Activated CD4-positive, alpha-beta T cell treated with anti-CD3 and anti-CD28 coated beads, Interleukin-2, amount 10 ng/mL, durations not matched to agents 7 days and 5 days (primary cell): Measurements from ENCODE around the gene PRPF40B. TPM values are rescaled to one million over a fixed set of nuclear protein-coding genes. Genes with fewer than 3 reads are reported as not detected.
"Not testable (repeated sequence)": the region's sequence is repeated elsewhere in the genome, so short reads cannot be mapped to it uniquely, and the experiment has no call there.

Experiments used
- CTCF ChIA-PET: fragments of 350-600 bp; sonication (Branson Sonifier 250); formaldehyde crosslinking; loops from one replicate; lab custom pipeline; 2021; ENCODE audit warnings: antibody characterized with exemption; lab: Charles Lee
- POLR2A ChIA-PET: fragments of 350-600 bp; sonication (Branson Sonifier 250); formaldehyde crosslinking; loops from one replicate; lab custom pipeline; 2021; ENCODE audit warnings: antibody characterized with exemption; lab: Charles Lee
- DNase-seq: peaks from one replicate; pipeline ENCODE4 v3.0.0-alpha.2; 2020
- H3K27ac Mint-ChIP-seq: one replicate; pipeline ENCODE4 v1.8.0; 2021; ENCODE audit warnings: mild to moderate bottlenecking, moderate library complexity, mixed read lengths
- H3K27me3 Mint-ChIP-seq: one replicate; pipeline ENCODE4 v1.8.0; 2021; ENCODE audit warnings: mixed read lengths
- H3K36me3 Mint-ChIP-seq: one replicate; pipeline ENCODE4 v1.8.0; 2021; ENCODE audit warnings: low read depth, mixed read lengths
- H3K4me1 Mint-ChIP-seq: one replicate; pipeline ENCODE4 v1.8.0; 2021; ENCODE audit warnings: mixed read lengths
- H3K4me3 Mint-ChIP-seq: one replicate; pipeline ENCODE4 v1.8.0; 2021; ENCODE audit warnings: mild to moderate bottlenecking, moderate library complexity, mixed read lengths
- H3K9me3 Mint-ChIP-seq: one replicate; pipeline ENCODE4 v1.8.0; 2021; ENCODE audit warnings: mixed read lengths
- total RNA-seq, 2 experiments: library from RNA; stranded (reverse); gene quantifications; one replicate each; pipeline ENCODE4 v1.2.3, GENCODE V29; 2021

PRPF40B gene
- total RNA-seq, 2 experiments from 2014 or later = 11.6 to 11.7 TPM

GRCh38 chr12:49588281-49588680, 35.1 kb upstream of the PRPF40B start:
- Mint-ChIP-seq H3K9me3 (peaks cover 2% of the 10 kb centered on the region), H3K4me1 (no peaks in the 10 kb centered on the region), H3K27me3 (no peaks in the 10 kb centered on the region), H3K27ac (peak overlapping the region; percentile 19), H3K4me3 (no peak overlapping the region), H3K36me3 (peaks cover 5% of the 10 kb centered on the region)
- ChIA-PET CTCF (interaction anchor here (0.6 to 1.2 kb wide), 3 partner anchors 12 to 81 kb away, joined by 3 to 4 read pairs (median 4); no protein-coding TSS in a partner anchor), POLR2A (no interaction called here)
- DNase-seq = no peak

GRCh38 chr12:49588721-49589516, 34.4 kb upstream of the PRPF40B start:
- H3K27ac Mint-ChIP-seq = peak overlapping the region; percentile 19

GRCh38 chr12:49598527-49598926, 24.8 kb upstream of the PRPF40B start:
- H3K9me3 Mint-ChIP-seq = no peaks in the 10 kb centered on the region
- no peak for DNase-seq
- H3K36me3 Mint-ChIP-seq = no peaks in the 10 kb centered on the region
- ChIA-PET CTCF (no interaction called here), POLR2A (no interaction called here)
- no peaks in the 10 kb centered on the region for H3K27me3 Mint-ChIP-seq
- H3K4me3 Mint-ChIP-seq = no peak overlapping the region
- H3K27ac Mint-ChIP-seq = no peak overlapping the region
- no peaks in the 10 kb centered on the region for H3K4me1 Mint-ChIP-seq

More at GRCh38 chr12:49588721-49589516, 34.4 kb upstream of the PRPF40B start:
- H3K36me3 Mint-ChIP-seq = peaks cover 5% of the 10 kb centered on the region
- no peaks in the 10 kb centered on the region for H3K4me1 Mint-ChIP-seq
- peaks cover 2% of the 10 kb centered on the region for H3K9me3 Mint-ChIP-seq
- no peak overlapping the region for H3K4me3 Mint-ChIP-seq
- ChIA-PET CTCF (interaction anchor here (0.6 to 1.2 kb wide), 5 partner anchors 8 to 222 kb away, joined by 3 to 4 read pairs (median 3); partner anchors contain the start of gene SPATS2), POLR2A (interaction anchor here (0.6 to 0.7 kb wide), 2 partner anchors 17 to 123 kb away, joined by 3 to 5 read pairs; no protein-coding TSS in a partner anchor)
- no peak for DNase-seq
- no peaks in the 10 kb centered on the region for H3K27me3 Mint-ChIP-seq

- H3K36me3 Mint-ChIP-seq = no peaks in the 10 kb centered on the region
- ChIA-PET POLR2A (no interaction called here), CTCF (interaction anchor here (0.5 to 1.6 kb wide), 2 partner anchors 12 to 204 kb away, joined by 3 read pairs; no protein-coding TSS in a partner anchor)
- H3K9me3 Mint-ChIP-seq = no peaks in the 10 kb centered on the region
- peak overlapping the region; percentile 39 for H3K27ac Mint-ChIP-seq
- no peak overlapping the region for H3K4me3 Mint-ChIP-seq
- peaks cover 2% of the 10 kb centered on the region for H3K4me1 Mint-ChIP-seq
- no peak for DNase-seq
- H3K27me3 Mint-ChIP-seq = no peaks in the 10 kb centered on the region
These were observed 23.4 kb upstream of the PRPF40B start for GRCh38 chr12:49599961-49600360.

GRCh38 chr12:49603721-49604120, 19.6 kb upstream of the PRPF40B start:
- DNase-seq = no peak
- Mint-ChIP-seq H3K4me1 (peaks cover 7% of the 10 kb centered on the region), H3K9me3 (no peaks in the 10 kb centered on the region), H3K27ac (no peak overlapping the region), H3K36me3 (no peaks in the 10 kb centered on the region), H3K4me3 (no peak overlapping the region), H3K27me3 (peaks cover 10% of the 10 kb centered on the region)
- ChIA-PET CTCF (interaction anchor here (1.0 to 1.5 kb wide), 4 partner anchors 18 to 363 kb away, joined by 3 to 4 read pairs (median 4); no protein-coding TSS in a partner anchor), POLR2A (no interaction called here)

GRCh38 chr12:49604856-49605255, 18.5 kb upstream of the PRPF40B start:
- Mint-ChIP-seq H3K9me3 (no peaks in the 10 kb centered on the region), H3K27me3 (peaks cover 14% of the 10 kb centered on the region), H3K36me3 (peaks cover under 1% of the 10 kb centered on the region), H3K27ac (no peak overlapping the region), H3K4me3 (no peak overlapping the region), H3K4me1 (peaks cover 7% of the 10 kb centered on the region)
- POLR2A ChIA-PET = no interaction called here
- CTCF ChIA-PET = interaction anchor here (0.8 to 1.5 kb wide), 2 partner anchors 17 to 110 kb away, joined by 3 read pairs; no protein-coding TSS in a partner anchor
- DNase-seq = no peak

GRCh38 chr12:49605539-49605938, 17.8 kb upstream of the PRPF40B start, which contains the start of gene FAM186B:
TSS of gene FAM186B (minus strand) at chr12:49605639. CDS start at chr12:49605477, 162 bp downstream.
- CTCF ChIA-PET, DNase-seq, H3K4me3 Mint-ChIP-seq, H3K9me3 Mint-ChIP-seq, H3K36me3 Mint-ChIP-seq, POLR2A ChIA-PET, H3K27ac Mint-ChIP-seq, H3K4me1 Mint-ChIP-seq: not testable (repeated sequence)
- peaks cover 17% of the 10 kb centered on the region for H3K27me3 Mint-ChIP-seq

GRCh38 chr12:49609059-49609874, 14.1 kb upstream of the PRPF40B start:
- ChIA-PET CTCF (interaction anchor here (1.9 kb wide), 1 partner anchor 132 kb away, joined by 6 read pairs; the partner anchor contains the start of gene TMBIM6), POLR2A (no interaction called here)
- H3K4me1 Mint-ChIP-seq = peaks cover 7% of the 10 kb centered on the region
- peaks cover 6% of the 10 kb centered on the region for H3K36me3 Mint-ChIP-seq
- no peak overlapping the region for H3K27ac Mint-ChIP-seq
- peaks cover 19% of the 10 kb centered on the region for H3K27me3 Mint-ChIP-seq
- no peak overlapping the region for H3K4me3 Mint-ChIP-seq
- no peak for DNase-seq
- H3K9me3 Mint-ChIP-seq = peaks cover 3% of the 10 kb centered on the region

GRCh38 chr12:49609875-49610154, 13.5 kb upstream of the PRPF40B start:
- Mint-ChIP-seq H3K4me3 (no peak overlapping the region), H3K36me3 (peaks cover 6% of the 10 kb centered on the region), H3K4me1 (peaks cover 7% of the 10 kb centered on the region), H3K27me3 (peaks cover 19% of the 10 kb centered on the region), H3K27ac (no peak overlapping the region), H3K9me3 (peaks cover 3% of the 10 kb centered on the region)
- ChIA-PET POLR2A (no interaction called here), CTCF (interaction anchor here (1.9 kb wide), 1 partner anchor 131 kb away, joined by 6 read pairs; the partner anchor contains the start of gene TMBIM6)
- DNase-seq = no peak

GRCh38 chr12:49610785-49611184, 12.6 kb upstream of the PRPF40B start:
- peaks cover 19% of the 10 kb centered on the region for H3K27me3 Mint-ChIP-seq
- POLR2A ChIA-PET, H3K4me3 Mint-ChIP-seq, DNase-seq, H3K4me1 Mint-ChIP-seq, H3K36me3 Mint-ChIP-seq, H3K27ac Mint-ChIP-seq, H3K9me3 Mint-ChIP-seq: not testable (repeated sequence)
- CTCF ChIA-PET = interaction anchor here (0.6 to 1.9 kb wide), 3 partner anchors 30 to 720 kb away, joined by 4 to 6 read pairs (median 6); partner anchors contain the start of gene TMBIM6

GRCh38 chr12:49612210-49612609, 11.2 kb upstream of the PRPF40B start:
- Mint-ChIP-seq H3K9me3 (peaks cover 5% of the 10 kb centered on the region), H3K27me3 (peaks cover 15% of the 10 kb centered on the region), H3K4me1 (peaks cover 5% of the 10 kb centered on the region), H3K27ac (no peak overlapping the region), H3K4me3 (no peak overlapping the region), H3K36me3 (peaks cover 8% of the 10 kb centered on the region)
- ChIA-PET POLR2A (no interaction called here), CTCF (interaction anchor here (0.6 to 1.2 kb wide), 3 partner anchors 11 to 254 kb away, joined by 3 to 4 read pairs (median 3); no protein-coding TSS in a partner anchor)
- no peak for DNase-seq

GRCh38 chr12:49615725-49616124, 7.6 kb upstream of the PRPF40B start:
- Mint-ChIP-seq H3K36me3 (peaks cover 1% of the 10 kb centered on the region), H3K9me3 (peaks cover 2% of the 10 kb centered on the region), H3K27ac (no peak overlapping the region), H3K4me3 (no peak overlapping the region), H3K27me3 (peaks cover 30% of the 10 kb centered on the region), H3K4me1 (peaks cover 13% of the 10 kb centered on the region)
- CTCF ChIA-PET = interaction anchor here (1.0 to 1.2 kb wide), 2 partner anchors 44 to 330 kb away, joined by 3 to 4 read pairs; no protein-coding TSS in a partner anchor
- POLR2A ChIA-PET = no interaction called here
- no peak for DNase-seq
